Measurements from ENCODE around the gene IKZF1. TPM values are rescaled to one million over a fixed set of nuclear protein-coding genes. Genes with fewer than 3 reads are reported as not detected.

IKZF1 gene
- total RNA-seq (2014; rRNA removed; shearing (Covaris generic)), result not detected in 2 replicates

DNA sequence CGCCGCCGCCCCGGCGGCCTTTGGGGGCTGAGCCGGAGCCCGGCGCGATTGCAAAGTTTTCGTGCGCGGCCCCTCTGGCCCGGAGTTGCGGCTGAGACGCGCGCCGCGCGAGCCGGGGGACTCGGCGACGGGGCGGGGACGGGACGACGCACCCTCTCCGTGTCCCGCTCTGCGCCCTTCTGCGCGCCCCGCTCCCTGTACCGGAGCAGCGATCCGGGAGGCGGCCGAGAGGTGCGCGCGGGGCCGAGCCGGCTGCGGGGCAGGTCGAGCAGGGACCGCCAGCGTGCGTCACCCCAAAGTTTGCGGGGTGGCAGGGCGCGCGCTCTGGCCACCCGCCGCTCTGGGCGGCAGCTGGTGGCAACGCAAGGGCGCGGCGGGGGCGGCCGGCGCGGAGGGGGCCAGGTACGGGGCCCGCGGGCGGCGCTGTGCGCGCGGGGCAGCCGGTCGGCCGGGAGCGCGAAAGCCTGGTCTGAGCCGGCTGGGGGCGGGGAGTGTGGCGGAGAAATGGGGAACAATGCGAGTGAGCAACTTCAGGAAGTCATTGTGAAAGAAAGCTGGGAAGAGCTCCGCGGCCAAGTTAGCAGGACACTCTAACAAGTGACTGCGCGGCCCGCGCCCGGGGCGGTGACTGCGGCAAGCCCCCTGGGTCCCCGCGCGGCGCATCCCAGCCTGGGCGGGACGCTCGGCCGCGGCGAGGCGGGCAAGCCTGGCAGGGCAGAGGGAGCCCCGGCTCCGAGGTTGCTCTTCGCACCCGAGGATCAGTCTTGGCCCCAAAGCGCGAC is at the start of gene IKZF1:
Gene IKZF1, plus strand, starts transcription at position 588 of the 782 bp plus-strand sequence. CDS start 14,346 bp downstream, outside the sequence.
- DNase-seq (ENCODE audit: low read depth), result no peak

DNA sequence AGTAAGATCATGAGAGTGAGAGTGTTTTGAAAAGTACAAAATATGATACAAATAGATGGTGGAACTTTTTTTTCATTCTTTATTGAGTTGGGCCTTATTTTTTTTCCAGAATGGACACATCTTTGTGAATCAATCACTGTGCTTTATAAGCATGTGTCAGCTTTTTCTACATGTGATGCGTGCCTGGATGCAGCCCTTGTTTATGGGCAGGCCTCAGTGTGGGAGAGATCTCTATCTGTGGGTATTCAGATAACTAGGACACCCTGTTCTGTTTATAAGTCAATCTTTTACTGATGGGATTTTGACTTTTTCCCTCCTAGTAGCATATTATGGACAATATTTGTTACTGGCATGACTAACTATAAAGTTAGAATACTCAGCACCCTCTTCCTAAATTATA is 42.9 kb upstream of the IKZF1 start:
- DNase-seq (ENCODE audit: low read depth), result no peak

DNA sequence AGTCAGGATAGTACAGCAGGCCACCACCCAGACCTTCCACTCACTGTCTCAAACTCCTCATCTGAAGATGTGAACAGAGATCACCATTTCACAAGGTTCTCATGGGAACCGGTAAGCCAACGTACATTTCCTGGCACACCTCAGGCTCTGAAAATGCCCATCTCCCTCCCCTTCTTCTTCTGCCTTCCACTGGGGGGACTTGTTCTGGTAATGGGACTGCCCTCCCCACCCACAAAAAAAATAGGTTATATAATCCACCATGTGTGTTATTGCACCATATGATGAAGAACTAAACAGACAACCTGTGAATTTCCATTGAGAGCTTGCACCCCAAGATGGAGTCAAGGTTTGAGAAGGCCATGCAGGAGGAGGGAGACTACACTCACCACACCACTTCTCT is 42.1 kb upstream of the IKZF1 start:
- DNase-seq (ENCODE audit: low read depth), result no peak

DNA sequence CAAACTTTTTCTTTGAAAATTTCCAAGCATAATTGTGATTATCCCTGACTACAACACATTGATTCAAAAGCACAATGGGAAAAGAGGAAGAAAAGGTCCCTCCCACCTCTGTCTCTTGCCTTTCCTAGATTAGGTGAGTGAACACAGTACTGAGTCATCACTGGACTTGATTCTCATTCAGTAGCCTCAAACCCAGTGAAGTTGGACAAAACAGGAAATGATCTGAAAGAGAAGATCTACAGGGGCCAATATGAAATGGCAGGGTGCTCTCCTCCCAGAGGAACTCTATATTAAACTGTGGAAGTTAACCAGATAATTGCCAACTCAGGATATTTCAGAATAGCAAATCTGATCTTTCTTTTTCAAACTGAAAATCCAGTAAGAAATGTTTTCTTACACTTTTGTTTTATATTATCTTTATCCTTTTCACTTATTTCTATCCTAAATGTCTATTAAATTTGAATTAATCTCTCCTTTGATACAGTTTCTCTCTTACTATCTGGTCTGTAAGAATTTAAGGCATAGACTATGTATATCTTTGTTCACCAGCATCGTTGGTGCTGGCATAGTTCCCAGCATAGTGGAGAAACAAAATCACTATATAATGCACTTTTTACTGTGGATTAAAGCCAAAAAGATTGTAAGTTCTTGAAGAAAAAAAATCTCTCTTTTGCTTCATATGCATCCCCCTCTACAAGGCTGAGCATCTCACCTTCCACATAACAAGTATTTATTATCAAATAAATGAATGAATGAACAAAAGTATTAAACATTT is 41.4 kb upstream of the IKZF1 start:
- DNase-seq (ENCODE audit: low read depth), result no peak

DNA sequence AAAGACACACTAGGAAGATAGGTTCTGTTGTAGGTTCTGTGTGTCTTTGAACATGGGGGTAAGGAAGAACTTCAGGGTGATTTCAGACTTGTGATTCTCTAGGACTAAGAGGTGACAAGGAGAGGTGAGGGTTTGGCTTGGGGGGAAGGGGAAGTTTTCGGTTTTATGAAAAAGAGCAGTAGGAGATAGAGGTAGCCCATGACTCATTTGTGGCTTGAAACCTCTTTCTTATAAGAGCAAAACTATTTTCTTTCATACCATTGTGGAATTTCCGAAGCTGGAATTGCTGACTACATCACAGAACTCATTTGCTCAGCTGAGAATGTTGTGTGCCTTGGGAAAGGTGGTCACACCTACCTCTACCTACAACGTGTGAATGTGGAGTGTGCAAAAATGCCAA is 39.6 kb upstream of the IKZF1 start:
- peak; percentile 1 for DNase-seq (ENCODE audit: low read depth)

DNA sequence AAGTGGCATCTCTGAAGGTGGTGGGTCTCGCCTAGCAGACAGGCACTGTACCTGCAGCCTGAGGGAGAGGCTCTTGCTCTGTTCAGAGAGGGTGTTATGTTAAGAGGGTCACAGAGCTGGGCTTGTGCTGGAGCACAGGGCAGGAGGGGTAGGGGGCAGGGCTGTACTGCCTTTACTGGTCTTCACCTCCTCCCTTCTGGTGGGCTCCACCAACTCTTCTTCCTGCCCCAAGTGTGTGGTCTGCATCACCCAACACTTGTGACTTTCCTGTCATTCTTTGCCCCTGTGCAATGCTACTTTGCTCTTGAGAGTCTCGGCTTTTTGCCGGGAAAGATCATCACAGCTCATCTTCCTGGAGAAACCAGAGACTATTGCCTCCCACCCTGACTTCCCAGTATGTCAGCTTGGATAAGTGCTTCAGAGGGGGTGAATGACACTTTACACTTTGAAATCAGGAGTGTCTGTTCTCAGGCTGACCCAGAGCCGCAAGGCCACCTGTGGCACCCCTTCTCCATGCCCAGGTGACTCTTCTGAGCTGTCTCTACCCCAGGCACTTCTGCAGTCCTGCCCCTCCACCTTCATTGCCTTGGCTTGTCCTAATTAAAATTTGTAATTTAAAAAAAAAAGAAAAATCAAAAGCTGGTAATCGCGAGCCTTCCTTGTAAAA is 38.4 kb upstream of the IKZF1 start:
- no peak for DNase-seq (ENCODE audit: low read depth)

DNA sequence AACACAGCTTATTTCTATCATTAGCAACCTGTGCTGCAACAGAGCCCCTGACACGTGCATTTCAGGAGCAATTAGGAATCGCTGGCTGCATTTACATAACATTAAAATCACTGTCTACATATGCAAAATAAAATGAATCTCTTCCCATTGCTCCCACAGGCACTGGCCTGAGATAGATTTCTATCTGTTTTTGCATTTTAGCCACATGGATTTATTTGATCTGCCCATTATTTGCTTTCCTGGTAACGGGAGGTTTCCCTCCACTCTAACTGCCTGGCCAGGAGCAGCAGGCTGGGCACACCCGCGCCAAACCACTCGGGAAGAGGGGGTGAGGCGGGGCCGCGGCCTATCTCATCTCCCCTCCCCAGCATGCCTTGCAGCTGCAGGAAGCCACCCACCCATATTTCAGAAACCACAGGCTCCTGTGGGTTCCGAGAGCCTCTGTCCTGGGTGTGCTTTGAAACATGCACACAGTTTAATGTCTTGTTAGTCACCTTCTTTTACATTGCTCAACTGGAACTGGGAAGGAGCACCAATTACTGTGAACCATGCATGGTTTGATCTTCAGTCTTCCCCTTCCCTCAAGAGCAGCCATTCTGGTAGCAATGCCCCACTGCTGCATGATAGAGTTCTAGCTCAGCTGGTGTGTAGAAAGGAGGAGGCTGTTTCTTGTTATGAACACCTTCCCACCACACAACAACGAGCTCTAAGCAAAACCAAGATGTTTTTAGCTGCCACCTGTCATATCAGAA is 37.7 kb upstream of the IKZF1 start:
- DNase-seq (ENCODE audit: low read depth), result no peak

DNA sequence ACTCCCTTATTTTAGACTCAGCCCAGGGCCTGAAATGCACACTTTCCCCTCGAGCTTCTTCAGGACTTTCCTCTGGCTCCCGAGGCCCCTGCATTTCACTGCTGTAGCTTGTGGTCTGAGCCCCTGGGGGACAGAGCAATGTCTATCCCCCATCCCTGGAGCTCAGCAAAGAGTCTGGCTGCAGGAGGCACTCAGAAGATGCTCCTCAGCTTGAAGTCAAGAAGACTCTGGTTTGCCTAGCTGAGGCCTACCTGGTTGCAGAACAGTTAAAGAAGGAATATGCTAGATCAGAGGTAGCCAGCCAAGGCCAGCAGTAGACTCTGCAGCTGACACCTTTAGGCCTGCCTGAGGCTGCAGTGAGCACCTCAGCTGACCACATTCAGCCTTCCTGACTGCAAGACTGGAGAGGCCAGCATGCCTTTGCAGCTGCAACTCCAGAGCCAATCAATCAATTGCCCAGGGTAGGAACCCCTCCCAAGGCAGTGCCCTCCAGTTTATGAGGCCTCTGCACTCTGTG is 36.9 kb upstream of the IKZF1 start:
- DNase-seq (ENCODE audit: low read depth), result no peak

DNA sequence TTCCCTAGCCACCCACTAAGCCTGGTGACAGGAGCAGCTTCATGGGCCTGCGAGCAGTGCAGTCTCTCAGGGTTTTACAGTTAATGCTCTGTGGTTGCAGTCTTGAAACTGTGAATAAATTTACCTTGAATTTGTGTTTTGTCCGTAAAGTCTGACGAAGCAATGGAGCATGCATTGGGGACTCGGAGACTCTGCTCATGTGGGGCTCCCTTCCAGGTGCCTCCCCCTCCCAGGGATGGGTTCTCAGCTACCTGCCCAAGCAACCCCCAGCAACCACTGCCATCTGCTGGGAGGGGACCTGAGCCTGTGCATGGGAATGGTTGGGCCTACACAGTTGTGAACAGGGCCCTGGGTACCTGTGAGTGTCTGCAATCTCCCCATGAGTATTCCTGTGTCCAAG is 36.3 kb upstream of the IKZF1 start:
- no peak for DNase-seq (ENCODE audit: low read depth)

DNA sequence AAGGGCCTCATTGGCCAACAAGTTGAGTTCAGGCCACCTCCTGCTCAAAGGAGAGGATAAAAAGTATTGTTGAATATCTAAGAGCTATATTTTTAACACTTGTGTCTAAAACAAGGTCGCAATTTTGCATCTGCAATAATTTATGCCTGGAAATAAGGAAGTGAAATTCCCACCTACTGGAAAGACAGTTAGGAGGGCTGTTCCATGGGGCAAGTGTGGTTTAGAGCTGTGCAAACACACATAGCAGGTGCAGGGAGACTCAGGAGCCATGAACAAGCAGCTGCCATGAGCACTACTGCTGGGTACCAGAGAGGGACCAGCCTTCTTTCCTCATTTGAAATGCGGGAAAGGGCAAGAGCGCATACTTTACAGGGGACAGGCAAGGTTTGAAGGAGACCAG is 35.5 kb upstream of the IKZF1 start:
- DNase-seq (ENCODE audit: low read depth), result no peak

DNA sequence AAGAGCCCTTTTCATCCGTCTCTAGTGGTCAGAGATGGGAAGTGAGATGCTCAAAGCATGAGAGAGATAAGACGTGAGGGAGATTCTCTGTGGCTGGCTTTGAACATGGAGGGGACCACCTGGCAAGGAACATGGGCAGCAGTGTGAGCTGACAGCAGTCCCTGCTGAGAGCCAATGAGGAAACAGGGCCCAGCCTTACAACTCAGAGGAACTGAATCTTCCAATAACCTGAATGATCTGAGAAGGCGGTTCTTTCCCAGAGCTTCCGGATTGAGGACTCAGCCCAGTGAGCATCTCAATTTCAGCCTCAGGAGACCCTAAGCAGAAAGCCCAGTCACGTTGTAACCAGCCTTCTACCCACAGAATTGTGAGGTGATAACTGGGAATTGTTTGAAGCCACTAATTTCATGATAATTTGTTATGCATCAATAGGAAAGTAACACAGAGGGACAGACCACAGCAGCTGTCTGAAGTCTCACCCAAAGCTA is 33.9 kb upstream of the IKZF1 start:
- DNase-seq (ENCODE audit: low read depth), result no peak

DNA sequence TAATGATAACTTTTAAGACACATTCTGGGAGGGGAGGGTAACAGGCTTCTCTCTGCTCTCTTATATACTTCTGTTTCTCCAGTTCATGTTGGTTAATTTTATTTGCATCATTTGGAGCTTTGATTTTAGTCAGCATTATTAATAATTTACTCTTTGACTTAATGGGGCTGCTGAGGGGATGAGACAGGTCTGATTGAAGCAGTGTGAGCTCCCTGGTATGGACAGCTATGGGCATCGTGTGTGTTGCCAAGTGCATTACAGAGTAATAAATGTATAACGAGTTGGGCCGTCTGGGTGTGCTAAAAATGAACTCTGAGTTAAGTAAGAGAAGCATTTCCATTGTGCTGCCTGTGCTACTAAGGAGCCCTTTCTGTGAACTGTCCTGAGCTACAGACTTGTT is 31.7 kb upstream of the IKZF1 start:
- no peak for DNase-seq (ENCODE audit: low read depth)

DNA sequence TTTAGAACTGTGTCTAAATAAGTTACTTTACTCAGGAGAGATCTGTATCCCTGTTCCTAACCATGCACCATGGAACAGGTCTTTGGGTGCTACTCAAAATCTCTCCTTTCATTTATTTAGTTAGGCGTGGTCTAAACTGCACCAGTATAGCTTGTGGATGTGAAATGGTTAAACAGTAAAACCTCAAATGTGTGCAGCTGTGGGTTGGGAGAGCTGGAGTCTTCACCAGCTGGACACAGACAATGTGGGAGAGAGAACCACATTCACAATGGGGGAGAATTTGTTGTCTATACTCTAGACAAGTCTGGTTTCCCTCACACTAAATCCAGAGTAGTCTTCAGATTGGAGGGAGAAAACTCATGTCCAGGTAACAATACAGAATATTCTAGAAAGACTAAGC is 31.2 kb upstream of the IKZF1 start:
- DNase-seq (ENCODE audit: low read depth), result no peak

DNA sequence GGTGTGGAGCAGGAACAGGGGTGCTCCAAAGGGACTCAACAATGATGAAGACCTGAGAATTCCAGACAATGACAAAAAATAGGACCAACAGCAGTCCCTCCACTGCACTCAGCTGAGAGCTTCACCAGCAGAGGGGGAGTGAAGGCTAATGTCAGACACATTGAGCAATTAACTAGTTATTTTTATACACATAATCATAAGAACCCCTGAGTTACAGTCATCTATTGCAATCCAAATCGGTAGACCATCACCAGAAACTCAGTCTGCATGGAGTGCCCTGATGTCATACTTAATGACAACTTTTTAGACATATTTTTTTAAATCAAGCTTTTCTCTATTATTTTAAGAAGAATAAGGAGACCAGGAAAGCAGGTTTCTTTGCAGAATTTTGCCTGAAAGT is 30.6 kb upstream of the IKZF1 start:
- DNase-seq (ENCODE audit: low read depth), result no peak

DNA sequence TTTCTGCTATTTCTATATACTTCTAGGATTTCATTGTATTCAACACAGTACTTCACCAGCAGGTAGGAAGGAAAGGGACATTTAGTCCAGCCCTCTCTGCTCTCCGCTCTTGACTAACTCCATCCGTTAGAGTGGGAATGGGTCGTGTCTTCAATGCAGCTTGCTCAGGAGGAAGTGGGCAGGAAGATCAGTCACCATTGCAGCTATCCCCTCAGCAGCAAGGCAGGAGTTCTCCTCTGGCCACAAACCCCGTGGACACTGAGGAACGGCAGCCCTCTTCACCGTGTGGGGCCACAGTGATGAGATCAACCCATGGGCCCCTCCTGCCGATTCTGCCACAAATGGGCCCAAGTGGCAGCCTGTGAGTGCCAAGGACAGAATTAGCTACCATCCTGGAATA is 30.2 kb upstream of the IKZF1 start:
- DNase-seq (ENCODE audit: low read depth), result no peak

DNA sequence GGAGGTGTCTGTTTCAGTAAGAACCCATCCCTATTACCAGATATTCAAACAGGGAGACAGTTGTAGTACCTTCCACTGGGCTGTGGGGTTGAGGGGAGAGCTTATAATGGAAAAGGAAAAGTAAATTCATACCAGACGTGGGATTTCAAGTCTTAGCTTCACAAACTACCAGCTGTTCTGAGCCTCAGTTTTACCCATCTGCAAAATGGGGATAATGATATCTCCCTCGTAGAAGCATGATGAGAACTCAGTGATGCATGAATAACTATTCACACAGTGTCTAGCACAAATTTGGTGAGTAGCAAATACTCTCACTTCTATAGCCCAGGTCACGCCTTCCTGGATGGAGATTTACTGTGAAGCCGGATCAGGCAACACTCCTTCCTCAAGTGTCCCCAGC is 29.1 kb upstream of the IKZF1 start:
- DNase-seq (ENCODE audit: low read depth), result no peak

DNA sequence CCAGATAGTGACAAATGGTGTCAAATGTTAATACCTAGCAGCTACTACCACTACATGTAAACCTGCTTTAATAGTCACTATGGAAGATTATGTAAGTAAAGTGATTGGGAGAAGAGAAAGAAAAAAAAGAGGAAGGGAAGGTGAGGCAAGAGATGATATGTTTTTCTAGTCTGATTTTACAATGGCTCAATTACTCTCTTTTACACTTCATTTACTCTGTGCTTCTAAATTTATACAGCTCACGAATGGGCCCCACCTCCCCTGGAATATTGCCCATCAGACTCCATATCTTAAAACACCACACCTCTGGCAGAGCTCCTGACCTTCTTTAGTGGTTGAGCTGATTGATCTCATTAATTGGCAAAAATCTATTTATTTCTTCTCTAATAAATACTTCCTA is 28.0 kb upstream of the IKZF1 start:
- DNase-seq (ENCODE audit: low read depth), result no peak

DNA sequence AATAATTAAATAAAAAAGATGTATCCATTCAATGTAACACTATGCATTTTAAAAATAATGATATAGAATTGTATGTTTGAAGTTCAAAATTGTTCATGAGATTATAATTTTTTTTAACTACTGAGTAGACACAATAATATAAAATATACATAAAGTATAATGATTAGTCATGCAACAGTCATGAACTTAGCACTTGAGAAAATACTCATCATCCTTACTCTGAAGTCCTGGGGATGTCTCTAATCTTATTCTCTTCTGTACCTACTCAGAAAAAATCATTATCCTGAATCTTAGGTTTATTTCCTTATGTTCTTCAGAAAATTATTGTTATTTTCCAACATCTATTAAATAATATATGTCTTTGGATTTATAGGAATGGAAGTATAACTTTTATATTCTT is 26.4 kb upstream of the IKZF1 start:
- DNase-seq (ENCODE audit: low read depth), result no peak

DNA sequence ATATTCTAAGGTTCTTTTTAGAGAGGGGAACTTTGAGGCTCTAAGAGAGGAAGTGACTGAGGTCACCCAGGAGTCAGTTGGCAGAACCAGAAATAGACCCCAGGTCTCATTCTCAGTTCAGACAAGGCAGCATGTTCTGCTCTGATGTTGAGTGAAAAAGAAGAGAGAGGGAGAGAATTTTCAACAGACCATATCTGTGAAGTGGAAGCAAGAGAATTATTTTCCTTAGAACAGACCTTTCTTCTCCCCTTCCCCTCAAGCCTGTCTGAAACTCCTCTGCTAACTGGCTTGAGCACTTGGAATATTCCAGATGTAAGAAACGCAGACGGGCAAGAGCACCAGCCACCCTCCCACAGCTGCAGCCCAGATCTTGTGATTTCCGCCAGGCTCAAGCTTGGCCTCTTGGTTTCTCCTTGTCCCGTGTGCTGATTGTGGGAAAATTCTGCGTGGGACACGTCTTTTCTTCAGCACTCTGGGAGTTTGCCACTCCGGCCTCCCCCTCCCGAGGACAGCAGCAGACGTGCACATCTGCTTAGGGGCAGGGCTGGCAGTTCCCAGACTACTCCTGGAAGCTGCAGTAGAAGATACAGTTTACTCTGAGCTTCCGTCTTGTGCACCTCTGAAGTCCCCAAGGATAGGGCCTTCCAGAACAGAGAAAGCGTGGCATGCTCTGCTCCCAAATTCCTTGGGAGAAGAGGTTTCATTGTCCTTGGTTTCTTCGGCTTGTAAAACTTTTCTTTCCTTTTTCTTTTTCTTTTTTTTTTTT is 22.7 kb upstream of the IKZF1 start:
- DNase-seq (ENCODE audit: low read depth), result no peak

DNA sequence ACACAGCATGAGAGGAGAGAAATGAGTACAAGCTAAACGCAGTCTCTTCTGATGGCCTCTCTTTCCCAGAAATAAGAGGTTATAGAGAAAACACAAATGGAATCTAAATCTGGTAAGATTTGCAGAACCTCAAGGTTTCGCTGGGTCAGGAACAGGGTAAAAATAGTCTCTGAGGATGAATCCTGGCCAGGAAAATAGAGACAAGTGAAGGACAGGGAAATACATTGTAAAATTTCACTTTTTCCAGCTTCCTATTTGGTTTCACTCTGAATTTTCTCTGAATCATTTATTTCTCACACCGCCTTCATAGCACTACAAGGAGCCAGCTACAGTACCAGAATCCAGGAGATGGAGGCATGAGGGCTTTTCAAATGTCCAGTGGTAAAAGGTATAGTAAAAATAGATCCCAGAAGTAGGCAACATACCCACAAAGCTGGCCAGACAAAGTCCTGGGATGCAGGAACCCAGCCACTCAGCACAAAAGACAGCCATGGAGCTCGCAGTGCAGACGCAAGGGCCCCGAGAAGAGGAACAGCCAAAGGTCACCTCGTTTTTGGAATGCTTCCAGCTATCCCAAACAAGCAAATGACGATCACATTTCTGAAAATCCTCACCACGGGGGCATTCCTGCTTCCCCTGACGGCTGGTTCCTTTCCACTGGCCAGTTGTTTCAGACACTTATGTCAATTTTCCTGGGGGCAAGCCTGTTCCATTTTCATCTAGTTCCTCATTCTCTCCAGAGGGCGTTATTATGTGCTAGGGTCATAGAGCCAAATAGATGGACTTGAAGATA is 21.5 kb upstream of the IKZF1 start:
- no peak for DNase-seq (ENCODE audit: low read depth)
